HCT116 (cell line): Measurements from ENCODE around the gene CNTN4. TPM values are rescaled to one million over a fixed set of nuclear protein-coding genes. Genes with fewer than 3 reads are reported as not detected.

Experiments used
- ATAC-seq: fragments of 200-7000 bp; cut with Tn5 transposase; 2 replicates; pipeline ENCODE4 v1.9.1; 2020; ENCODE audit warnings: mild to moderate bottlenecking, moderate library complexity
- BruUV-seq: library from RNA; stranded (reverse); fragments of 400-500 nt; replicated peaks from 2 replicates; lab custom pipeline; 2021; lab: Mats Ljungman, UMichigan
- CTCF ChIA-PET: fragments of 300-600 bp; sonication (Branson Sonifier 250); formaldehyde crosslinking; loops from one replicate; lab custom pipeline; 2021; ENCODE audit warnings: antibody characterized with exemption; lab: Charles Lee
- POLR2A ChIA-PET: fragments of 300-600, 350-600 bp; sonication (Branson Sonifier 250); formaldehyde crosslinking; loops from one replicate; lab custom pipeline; 2021; ENCODE audit warnings: antibody characterized with exemption; lab: Charles Lee
- RAD21 ChIA-PET, 2 experiments: fragments of 300-600 bp; sonication (Branson Sonifier 250); formaldehyde crosslinking; loops; one replicate each; lab custom pipeline; 2023; ENCODE audit warnings: low total read pairs in 2 of 2; ENCODE audit not compliant: uncharacterized antibody in 2 of 2, unreplicated experiment in 2 of 2, low non-redundant PET in 1 of 2; lab: Charles Lee
- DNase-seq: peaks from one replicate; pipeline ENCODE4 v3.0.0-alpha.2; 2010; ENCODE audit warnings: low read depth, low spot score
- H2AFZ ChIP-seq: fragments of 200-600 bp; shearing (Covaris generic), sonication (generic); 2 replicates; pipeline ENCODE4 v1.6.1; 2017; ENCODE audit warnings: low read depth, mixed run types, mixed read lengths, antibody characterized with exemption, low read length; ENCODE audit not compliant: poor library complexity, severe bottlenecking
- H3K27ac ChIP-seq: 2 replicates; pipeline ENCODE4 v1.5.1; 2012; ENCODE audit warnings: low read depth, low read length
- H3K27me3 ChIP-seq: fragments of 200-600 bp; sonication (generic); 2 replicates; pipeline ENCODE4 v1.6.1; 2016; ENCODE audit warnings: mixed run types, low read length, mixed read lengths; ENCODE audit not compliant: insufficient read depth
- H3K36me3 ChIP-seq, 2 experiments: fragments of 200-500 bp in 1 of 2; fragments of 200-600 bp in 1 of 2; sonication (Bioruptor generic) in 1 of 2; sonication (generic) in 1 of 2; 2 replicates each; pipeline versions ENCODE4 v1.5.1 to v1.6.1; 2014 to 2016; ENCODE audit warnings: low read length in 2 of 2, inconsistent platforms in 1 of 2, mixed read lengths in 1 of 2, mixed run types in 1 of 2; ENCODE audit not compliant: insufficient read depth in 2 of 2, control insufficient read depth in 1 of 2
- H3K4me1 ChIP-seq, 2 experiments: fragments of 200-600 bp in 1 of 2; sonication (generic) in 1 of 2; 2 replicates each; pipeline versions ENCODE4 v1.5.1 to v1.6.1; 2012 to 2017; ENCODE audit warnings: low read length in 2 of 2, inconsistent platforms in 1 of 2, mild to moderate bottlenecking in 1 of 2, mixed read lengths in 1 of 2, mixed run types in 1 of 2, moderate library complexity in 1 of 2; ENCODE audit not compliant: insufficient read depth in 2 of 2, control insufficient read depth in 1 of 2
- H3K4me2 ChIP-seq: fragments of 200-600 bp; sonication (generic); 2 replicates; pipeline ENCODE4 v1.6.1; 2017; ENCODE audit warnings: mixed run types, low read length, mixed read lengths
- H3K4me3 ChIP-seq, 2 experiments: fragments of 200-600 bp in 1 of 2; sonication (generic) in 1 of 2; replicated peaks in 1 of 2; 2 replicates each; pipeline ENCODE4 v1.5.1; 2011 to 2016; ENCODE audit warnings: low read length in 2 of 2, control low read depth in 1 of 2, low read depth in 1 of 2, mild to moderate bottlenecking in 1 of 2, mixed read lengths in 1 of 2, mixed run types in 1 of 2
- H3K79me2 ChIP-seq: fragments of 200-600 bp; sonication (generic); 2 replicates; pipeline ENCODE4 v1.6.1; 2017; ENCODE audit warnings: mild to moderate bottlenecking, mixed run types, low read length, moderate library complexity, mixed read lengths; ENCODE audit not compliant: insufficient read depth
- H3K9ac ChIP-seq: fragments of 200-600 bp; sonication (generic); 2 replicates; pipeline ENCODE4 v1.6.1; 2016; ENCODE audit warnings: low read length, mixed read lengths
- H3K9me2 ChIP-seq: fragments of 200-600 bp; sonication (generic), shearing (Covaris generic); 2 replicates; pipeline ENCODE4 v1.6.1; 2017; ENCODE audit warnings: mixed run types, mild to moderate bottlenecking, moderate library complexity; ENCODE audit not compliant: insufficient read depth
- H3K9me3 ChIP-seq, 2 experiments: fragments of 200-500 bp in 1 of 2; fragments of 200-600 bp in 1 of 2; sonication (Bioruptor generic) in 1 of 2; sonication (generic) in 1 of 2; 2 replicates each; pipeline ENCODE4 v1.6.1; 2014 to 2017; ENCODE audit warnings: low read length in 2 of 2, mixed read lengths in 2 of 2, inconsistent platforms in 1 of 2, low read depth in 1 of 2, mild to moderate bottlenecking in 1 of 2, mixed run types in 1 of 2, moderate library complexity in 1 of 2; ENCODE audit not compliant: control insufficient read depth in 1 of 2, insufficient read depth in 1 of 2
- H4K20me1 ChIP-seq: fragments of 200-600 bp; sonication (generic), shearing (Covaris generic); 2 replicates; pipeline ENCODE4 v1.6.1; 2017; ENCODE audit warnings: mixed run types, mild to moderate bottlenecking, moderate library complexity; ENCODE audit not compliant: insufficient read depth
- CBX3 ChIP-seq: IDR thresholded peaks from 2 replicates; pipeline ENCODE4 v1.6.1; 2012; ENCODE audit warnings: low read depth
- CEBPB ChIP-seq: IDR thresholded peaks from 2 replicates; pipeline ENCODE4 v1.6.1; 2012; ENCODE audit warnings: low read depth
- CTCF ChIP-seq, 3 experiments: fragments of 200-600 bp in 1 of 3; sonication (generic) in 1 of 3; IDR thresholded peaks in 2 of 3; conservative IDR thresholded peaks in 1 of 3; 2 replicates each; pipeline ENCODE4 v1.5.1; 2012 to 2017; ENCODE audit warnings: low read depth in 2 of 3, low read length in 2 of 3, antibody characterized with exemption in 1 of 3, borderline replicate concordance in 1 of 3, control low read depth in 1 of 3, mild to moderate bottlenecking in 1 of 3, mixed read lengths in 1 of 3, mixed run types in 1 of 3, moderate library complexity in 1 of 3; ENCODE audit not compliant: insufficient read depth in 1 of 3
- EGR1 ChIP-seq: IDR thresholded peaks from 2 replicates; pipeline ENCODE4 v1.6.1; 2012; ENCODE audit warnings: low read depth
- ELF1 ChIP-seq: IDR thresholded peaks from 2 replicates; pipeline ENCODE4 v1.6.1; 2012; ENCODE audit warnings: low read depth, borderline replicate concordance
- EZH2 ChIP-seq: fragments of 200-600 bp; sonication (generic); IDR thresholded peaks from 2 replicates; pipeline ENCODE4 v1.6.1; 2017; ENCODE audit warnings: antibody characterized with exemption, mixed run types
- EZH2phosphoT487 ChIP-seq: fragments of 200-600 bp; IDR thresholded peaks from 2 replicates; pipeline ENCODE4 v1.6.1; 2018; ENCODE audit warnings: antibody characterized with exemption, borderline replicate concordance
- FOSL1 ChIP-seq: IDR thresholded peaks from 2 replicates; pipeline ENCODE4 v1.6.1; 2012; ENCODE audit warnings: low read depth
- JUND ChIP-seq: IDR thresholded peaks from 2 replicates; pipeline ENCODE4 v1.6.1; 2012
- MAX ChIP-seq: IDR thresholded peaks from 2 replicates; pipeline ENCODE4 v1.6.1; 2012
- POLR2A ChIP-seq: IDR thresholded peaks from 2 replicates; pipeline ENCODE4 v1.7.0; 2011; ENCODE audit warnings: borderline replicate concordance; ENCODE audit not compliant: insufficient read depth, insufficient read length; ENCODE audit errors: extremely low read depth
- POLR2AphosphoS5 ChIP-seq: IDR thresholded peaks from 2 replicates; pipeline ENCODE4 v1.6.1; 2011; ENCODE audit warnings: mild to moderate bottlenecking, low read depth, low read length, moderate library complexity
- RAD21 ChIP-seq: IDR thresholded peaks from 2 replicates; pipeline ENCODE4 v1.6.1; 2012; ENCODE audit warnings: low read depth, mild to moderate bottlenecking
- SP1 ChIP-seq: IDR thresholded peaks from 2 replicates; pipeline ENCODE4 v1.6.1; 2012; ENCODE audit warnings: low read depth
- SRF ChIP-seq: IDR thresholded peaks from 2 replicates; pipeline ENCODE4 v1.6.1; 2012; ENCODE audit warnings: low read depth
- TCF7L2 ChIP-seq: IDR thresholded peaks from 2 replicates; pipeline ENCODE4 v1.7.0; 2011; ENCODE audit warnings: borderline replicate concordance, inconsistent platforms; ENCODE audit not compliant: insufficient read depth, insufficient read length; ENCODE audit errors: extremely low read depth
- YY1 ChIP-seq: IDR thresholded peaks from 2 replicates; pipeline ENCODE4 v1.6.1; 2011; ENCODE audit warnings: low read length, low read depth, moderate library complexity, mild to moderate bottlenecking; ENCODE audit not compliant: insufficient replicate concordance; ENCODE audit errors: extremely low read depth
- ZFX ChIP-seq: fragments of 450-650 bp; IDR thresholded peaks from 2 replicates; pipeline ENCODE4 v1.6.1; 2017
- ZNF274 ChIP-seq: fragments of 200-500 bp; sonication (Bioruptor generic); IDR thresholded peaks from 2 replicates; pipeline ENCODE4 v1.6.1; 2014; ENCODE audit warnings: mild to moderate bottlenecking, low read depth, low read length, inconsistent platforms
- intact Hi-C: fragments of 100-400 bp; cut with micrococcal nuclease; formaldehyde crosslinking; loops from 2 replicates; pipeline ENCODE4 v1.10.0; 2022
- total RNA-seq: library from RNA; stranded (reverse); gene quantifications from one replicate; pipeline ENCODE4 v1.2.1, GENCODE V29; 2021; ENCODE audit not compliant: unreplicated experiment
- TF ChIP-seq, protein P1 (sequence below): IDR thresholded peaks from 2 replicates; pipeline ENCODE4 v1.6.1; 2011; ENCODE audit warnings: mild to moderate bottlenecking, low read length, moderate library complexity; ENCODE audit not compliant: insufficient replicate concordance; ENCODE audit errors: extremely low read depth

The CNTN4 gene
- total RNA-seq, 1 experiment from 2014 or later: not detected

- CTCF ChIA-PET: no interaction called here
- no peak overlapping the region for H3K9ac ChIP-seq
- no peaks in the 10 kb centered on the region for H4K20me1 ChIP-seq
- H3K27me3 ChIP-seq: no peaks in the 10 kb centered on the region
- H3K36me3 ChIP-seq: no peaks in the 10 kb centered on the region
- TF ChIP-seq EZH2 (no peak), YY1 (no peak), EGR1 (no peak), EZH2phosphoT487 (no peak), MAX (no peak), ELF1 (no peak), FOSL1 (no peak), RAD21 (no peak), TCF7L2 (no peak), ZNF274 (no peak), JUND (no peak), CBX3 (no peak), CEBPB (no peak), SRF (no peak), ZFX (no peak), CTCF (IDR thresholded peaks at IDR 0.05 in 2 of 3, conservative IDR thresholded peaks at IDR 0.05 in 1 of 3; ENCODE audit: borderline replicate concordance in 1 of 3, insufficient read depth in 1 of 3, low read depth in 2 of 3, low read length in 2 of 3) (no peak), SP1 (no peak), POLR2A (no peak), POLR2AphosphoS5 (no peak)
- TF ChIP-seq, protein P1, sequence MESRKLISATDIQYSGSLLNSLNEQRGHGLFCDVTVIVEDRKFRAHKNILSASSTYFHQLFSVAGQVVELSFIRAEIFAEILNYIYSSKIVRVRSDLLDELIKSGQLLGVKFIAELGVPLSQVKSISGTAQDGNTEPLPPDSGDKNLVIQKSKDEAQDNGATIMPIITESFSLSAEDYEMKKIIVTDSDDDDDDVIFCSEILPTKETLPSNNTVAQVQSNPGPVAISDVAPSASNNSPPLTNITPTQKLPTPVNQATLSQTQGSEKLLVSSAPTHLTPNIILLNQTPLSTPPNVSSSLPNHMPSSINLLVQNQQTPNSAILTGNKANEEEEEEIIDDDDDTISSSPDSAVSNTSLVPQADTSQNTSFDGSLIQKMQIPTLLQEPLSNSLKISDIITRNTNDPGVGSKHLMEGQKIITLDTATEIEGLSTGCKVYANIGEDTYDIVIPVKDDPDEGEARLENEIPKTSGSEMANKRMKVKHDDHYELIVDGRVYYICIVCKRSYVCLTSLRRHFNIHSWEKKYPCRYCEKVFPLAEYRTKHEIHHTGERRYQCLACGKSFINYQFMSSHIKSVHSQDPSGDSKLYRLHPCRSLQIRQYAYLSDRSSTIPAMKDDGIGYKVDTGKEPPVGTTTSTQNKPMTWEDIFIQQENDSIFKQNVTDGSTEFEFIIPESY: no peak
- no peak overlapping the region for H3K27ac ChIP-seq
- H3K4me2 ChIP-seq: no peak overlapping the region
- ATAC-seq (no peak), DNase-seq (no peak)
- RAD21 ChIA-PET: no interaction called here
- no peaks in the 10 kb centered on the region for H3K9me2 ChIP-seq
- no peaks in the 10 kb centered on the region for H3K79me2 ChIP-seq
- H3K4me3 ChIP-seq: no peak overlapping the region
- H2AFZ ChIP-seq: no peak overlapping the region
- POLR2A ChIA-PET: no interaction called here
- H3K4me1 ChIP-seq: no peaks in the 10 kb centered on the region
- intact Hi-C loops: no loop called here
- no TSS peak for BruUV-seq
- H3K9me3 ChIP-seq: peaks cover 3 to 31% of the 10 kb centered on the region in 2 experiments; a peak in 2 of 4 replicates
These were observed 113.5 kb downstream of the CNTN4 start for GRCh38 chr3:2212206-2212605.
